Fibroblast of lung (primary cell): ENCODE measurements around the gene EEIG1. TPM values are rescaled to one million over a fixed set of nuclear protein-coding genes. Genes with fewer than 3 reads are reported as not detected.

ENCODE experiments used
- DNase-seq, 2 donors: peaks; one replicate each; pipeline versions ENCODE4 v3.0.0 to v3.0.0-alpha.2; 2010; ENCODE audit warnings: low read depth in 2 of 2
- H2AFZ ChIP-seq: 2 replicates; pipeline ENCODE4 v1.5.1; 2012; ENCODE audit warnings: low read length, control low read depth, inconsistent platforms
- H3K27ac ChIP-seq: 2 replicates; pipeline ENCODE4 v1.5.1; 2011; ENCODE audit warnings: low read length, control low read depth; ENCODE audit not compliant: insufficient read depth
- H3K27me3 ChIP-seq: 2 replicates; pipeline ENCODE4 v1.5.1; 2011; ENCODE audit warnings: mild to moderate bottlenecking, low read length; ENCODE audit not compliant: control insufficient read depth, insufficient read depth
- H3K36me3 ChIP-seq: 2 replicates; pipeline ENCODE4 v1.5.1; 2011; ENCODE audit warnings: low read length; ENCODE audit not compliant: control insufficient read depth, insufficient read depth
- H3K4me1 ChIP-seq: 2 replicates; pipeline ENCODE4 v1.5.1; 2011; ENCODE audit warnings: low read length; ENCODE audit not compliant: control insufficient read depth, insufficient read depth; ENCODE audit errors: extremely low read depth
- H3K4me2 ChIP-seq: 2 replicates; pipeline ENCODE4 v1.5.1; 2011; ENCODE audit warnings: low read length, control low read depth; ENCODE audit not compliant: insufficient read depth; ENCODE audit errors: extremely low read depth
- H3K4me3 ChIP-seq, 4 experiments: fragments of 200-600 bp in 1 of 4; sonication (generic) in 1 of 4; replicated peaks in 1 of 4; 2 replicates each; pipeline ENCODE4 v1.5.1; 2011 to 2016; ENCODE audit warnings: low read length in 4 of 4, low read depth in 3 of 4, mild to moderate bottlenecking in 3 of 4, control low read depth in 2 of 4, inconsistent platforms in 1 of 4, mixed read lengths in 1 of 4; ENCODE audit not compliant: insufficient read depth in 1 of 4; ENCODE audit errors: control extremely low read depth in 1 of 4
- H3K79me2 ChIP-seq: 2 replicates; pipeline ENCODE4 v1.5.1; 2012; ENCODE audit warnings: mild to moderate bottlenecking, low read length, inconsistent platforms; ENCODE audit not compliant: control insufficient read depth, insufficient read depth
- H3K9ac ChIP-seq: 2 replicates; pipeline ENCODE4 v1.5.1; 2011; ENCODE audit warnings: mild to moderate bottlenecking, low read length, control low read depth; ENCODE audit not compliant: insufficient read depth
- H3K9me3 ChIP-seq: 2 replicates; pipeline ENCODE4 v1.5.1; 2012; ENCODE audit warnings: low read depth, low read length; ENCODE audit not compliant: control insufficient read depth, insufficient read depth
- H4K20me1 ChIP-seq: 2 replicates; pipeline ENCODE4 v1.5.1; 2011; ENCODE audit warnings: low read length; ENCODE audit not compliant: control insufficient read depth, insufficient read depth; ENCODE audit errors: extremely low read depth
- CTCF ChIP-seq, 2 donors: IDR thresholded peaks in 1 of 2; conservative IDR thresholded peaks in 1 of 2; 1 replicate in 1 of 2; 2 replicates in 1 of 2; pipeline ENCODE4 v1.5.1; 2011 to 2012; ENCODE audit warnings: low read length in 2 of 2, control low read depth in 1 of 2, inconsistent platforms in 1 of 2, low read depth in 1 of 2, mild to moderate bottlenecking in 1 of 2
- EZH2 ChIP-seq: IDR thresholded peaks from 2 replicates; pipeline ENCODE4 v1.5.1; 2012; ENCODE audit warnings: low read length, control low read depth, mild to moderate bottlenecking; ENCODE audit errors: missing control alignments
- polyA plus RNA-seq, 2 donors: library from polyadenylated mRNA; depleted of rRNA in 1 of 2; stranded (reverse) in 1 of 2; unstranded in 1 of 2; fragments of >200 nt; gene quantifications; 2 replicates each; pipeline ENCODE4 v1.2.1, GENCODE V29; 2011 to 2012; ENCODE audit warnings: missing spikeins in 1 of 2
- total RNA-seq: library from RNA; depleted of rRNA; stranded (reverse); fragments of >200 nt; gene quantifications from 2 replicates; pipeline ENCODE4 v1.2.1, GENCODE V29; 2014

Gene EEIG1
- total and polyA plus RNA-seq, 2 donors (not counting 1 experiment from before 2014, with no cell fraction given) = 12.8 to 13.2 TPM

GRCh38 chr9:127985011-127985410 lies 4.2 kb upstream of the EEIG1 start:
- Histone ChIP-seq H4K20me1 (no peaks in the 10 kb centered on the region), H3K9ac (no peak overlapping the region), H3K4me1 (peaks cover 8% of the 10 kb centered on the region), H3K36me3 (no peaks in the 10 kb centered on the region), H3K27me3 (no peaks in the 10 kb centered on the region), H3K9me3 (no peaks in the 10 kb centered on the region), H3K27ac (no peak overlapping the region), H3K79me2 (no peaks in the 10 kb centered on the region), H2AFZ (no peak overlapping the region), H3K4me2 (no peak overlapping the region), H3K4me3 (no peak overlapping the region)
- TF ChIP-seq CTCF (conservative IDR thresholded peaks at IDR 0.05 in 1 of 2, IDR thresholded peaks at IDR 0.05 in 1 of 2; ENCODE audit: low read depth in 1 of 2, low read length in 2 of 2) (no peak), EZH2 (no peak)
- DNase-seq = no peak

DNA sequence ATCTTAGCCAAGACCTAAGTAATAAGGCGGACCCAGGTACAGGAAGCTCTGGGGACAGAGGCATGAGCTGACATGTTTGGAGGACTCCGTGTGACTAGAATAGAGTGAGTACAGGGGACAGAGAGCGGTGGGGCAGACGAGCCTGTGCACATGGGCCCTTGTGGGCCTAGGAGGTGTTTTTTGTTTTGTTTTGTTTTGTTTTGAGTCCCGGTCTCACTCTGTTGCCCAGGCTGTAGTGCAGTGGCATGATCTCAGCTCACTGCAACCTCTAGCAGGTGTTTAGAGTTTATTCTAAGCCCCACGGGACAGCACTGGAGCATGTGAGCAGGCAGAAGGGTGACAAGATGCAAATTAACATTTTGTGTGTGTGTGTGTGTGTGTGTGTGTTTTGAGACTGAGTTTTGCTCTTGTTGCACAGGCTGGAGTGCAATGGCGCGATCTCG lies 3.1 kb upstream of the EEIG1 start:
- H3K36me3 ChIP-seq = no peaks in the 10 kb centered on the region
- no peak overlapping the region for H2AFZ ChIP-seq
- TF ChIP-seq EZH2 (no peak), CTCF (conservative IDR thresholded peaks at IDR 0.05 in 1 of 2, IDR thresholded peaks at IDR 0.05 in 1 of 2; ENCODE audit: low read depth in 1 of 2, low read length in 2 of 2) (no peak)
- no peak overlapping the region for H3K9ac ChIP-seq
- DNase-seq = no peak
- H3K27me3 ChIP-seq = no peaks in the 10 kb centered on the region
- H3K4me3 ChIP-seq = no peak overlapping the region
- H4K20me1 ChIP-seq = no peaks in the 10 kb centered on the region
- no peak overlapping the region for H3K4me2 ChIP-seq
- H3K4me1 ChIP-seq = peaks cover 8% of the 10 kb centered on the region
- no peak overlapping the region for H3K27ac ChIP-seq
- H3K79me2 ChIP-seq = peaks cover 9% of the 10 kb centered on the region
- H3K9me3 ChIP-seq = no peaks in the 10 kb centered on the region

GRCh38 chr9:127982912-127983311 lies 2.1 kb upstream of the EEIG1 start:
- H3K79me2 ChIP-seq = peaks cover 18% of the 10 kb centered on the region
- H3K36me3 ChIP-seq = no peaks in the 10 kb centered on the region
- no peak overlapping the region for H3K27ac ChIP-seq
- H4K20me1 ChIP-seq = no peaks in the 10 kb centered on the region
- no peaks in the 10 kb centered on the region for H3K9me3 ChIP-seq
- no peaks in the 10 kb centered on the region for H3K27me3 ChIP-seq
- H3K4me1 ChIP-seq = peaks cover 10% of the 10 kb centered on the region
- no peak overlapping the region for H3K4me3 ChIP-seq
- no peak overlapping the region for H2AFZ ChIP-seq
- H3K4me2 ChIP-seq = no peak overlapping the region
- no peak for DNase-seq
- TF ChIP-seq CTCF (conservative IDR thresholded peaks at IDR 0.05 in 1 of 2, IDR thresholded peaks at IDR 0.05 in 1 of 2; ENCODE audit: low read depth in 1 of 2, low read length in 2 of 2) (no peak), EZH2 (no peak)
- no peak overlapping the region for H3K9ac ChIP-seq
